Femur (tissue), 1 donor: ENCODE results near the gene NPRL2.
A peak's percentile ranks its signal among the peaks of the same experiment; 100 is the strongest.

ENCODE experiments used
- DNase-seq: peaks from one replicate; pipeline ENCODE4 v3.0.0-alpha.2; 2017

The NPRL2 gene

GRCh38 chr3:50350527-50351322 is at the start of gene NPRL2, which contains the start of gene CYB561D2:
Gene NPRL2, minus strand, starts transcription at chr3:50350775. Its CDS starts 123 bp downstream, at chr3:50350652.
Gene CYB561D2, plus strand, starts transcription at chr3:50350862. Its CDS starts 572 bp downstream, at chr3:50351434.
- DNase-seq: peak; percentile 98

- DNase-seq: no peak
Measured at GRCh38 chr3:50396502-50396901, 45.9 kb upstream of the NPRL2 start.

- DNase-seq: no peak
Measured at GRCh38 chr3:50395070-50395860, 44.7 kb upstream of the NPRL2 start.

GRCh38 chr3:50393061-50393460 is 42.5 kb upstream of the NPRL2 start:
- DNase-seq: no peak

GRCh38 chr3:50392101-50392715 is 41.6 kb upstream of the NPRL2 start:
- no peak for DNase-seq

- peak; percentile 85 for DNase-seq
Measured at GRCh38 chr3:50390508-50391224, 40.1 kb upstream of the NPRL2 start.

GRCh38 chr3:50389414-50389767 is 38.8 kb upstream of the NPRL2 start:
- DNase-seq: no peak

- no peak for DNase-seq
Measured at GRCh38 chr3:50388720-50389413, 38.3 kb upstream of the NPRL2 start.

- DNase-seq: no peak
Measured at GRCh38 chr3:50388016-50388719, 37.6 kb upstream of the NPRL2 start.

GRCh38 chr3:50385754-50386153 is 35.2 kb upstream of the NPRL2 start:
- DNase-seq: no peak

- no peak for DNase-seq
Measured at GRCh38 chr3:50383750-50384149, 33.2 kb upstream of the NPRL2 start.

- DNase-seq: no peak
Measured at GRCh38 chr3:50382722-50383121, 32.1 kb upstream of the NPRL2 start.

GRCh38 chr3:50381383-50381782 is 30.8 kb upstream of the NPRL2 start:
- DNase-seq: no peak

GRCh38 chr3:50380405-50381085 is 30.0 kb upstream of the NPRL2 start:
- DNase-seq: no peak

- no peak for DNase-seq
Measured at GRCh38 chr3:50378757-50379156, 28.2 kb upstream of the NPRL2 start.

GRCh38 chr3:50378024-50378423 is 27.4 kb upstream of the NPRL2 start:
- DNase-seq: no peak

GRCh38 chr3:50375258-50375931 is 24.8 kb upstream of the NPRL2 start:
- DNase-seq: no peak

- DNase-seq: no peak
Measured at GRCh38 chr3:50374363-50375257, 24.0 kb upstream of the NPRL2 start.
